ENCODE results near the gene MARCHF3.
"Not testable (repeated sequence)": the region's sequence is repeated elsewhere in the genome, so short reads cannot be mapped to it uniquely, and the experiment has no call there.

MARCHF3 gene

DNA sequence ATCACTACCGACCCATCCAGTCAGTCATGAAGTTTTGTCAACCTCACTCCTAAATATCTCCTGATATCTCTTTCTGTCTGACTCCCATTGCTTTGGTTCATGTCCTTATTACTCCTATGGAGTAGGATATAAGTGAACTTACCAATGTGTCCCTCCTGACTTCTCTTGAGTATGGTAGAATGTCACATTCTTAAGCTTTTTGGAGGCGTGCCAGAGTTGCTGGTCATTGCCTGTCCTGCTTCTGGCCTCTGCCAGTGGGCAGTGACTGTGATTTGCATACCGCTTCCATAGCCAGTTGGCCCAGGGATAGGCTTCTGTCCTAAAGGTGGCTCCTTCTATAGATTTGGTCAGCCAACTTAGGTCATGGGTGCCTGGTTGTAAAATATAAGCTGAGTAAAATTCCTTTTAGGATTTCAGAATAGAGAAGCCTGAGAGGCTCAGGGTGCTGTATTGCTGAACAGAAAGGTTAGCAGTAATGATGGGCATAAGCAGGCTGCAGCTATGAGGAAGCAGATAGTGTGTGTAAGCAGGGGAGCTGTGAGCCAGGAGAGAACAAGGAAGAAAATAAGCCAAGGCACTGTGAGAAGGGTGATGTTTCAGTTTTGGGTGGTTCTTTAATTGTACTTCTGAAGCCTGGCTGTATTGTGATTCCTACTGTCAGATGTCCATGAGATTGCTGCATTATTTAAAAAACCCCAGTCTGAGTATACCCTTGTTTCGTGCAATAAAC lies 16.1 kb upstream of the MARCHF3 start:
- DNase-seq = no peak

DNA sequence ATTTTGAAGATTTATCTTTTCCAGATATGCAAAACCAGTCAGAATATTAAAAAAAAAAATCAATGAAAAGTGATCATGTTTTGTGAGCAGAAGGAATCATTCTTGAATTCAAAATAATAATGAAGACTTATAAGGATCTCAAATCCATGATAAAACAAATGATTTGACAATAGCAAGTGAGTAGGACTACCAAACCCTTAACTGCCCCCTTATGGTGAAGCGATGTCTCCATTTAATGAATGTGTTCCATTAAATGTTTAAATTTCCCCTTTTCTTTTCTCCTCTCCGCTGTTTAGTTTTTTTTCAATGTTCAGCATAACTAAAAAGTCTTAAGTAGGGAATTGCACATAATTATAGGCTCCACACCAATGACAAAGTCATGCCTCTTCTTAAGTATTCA lies 12.2 kb upstream of the MARCHF3 start:
- DNase-seq = no peak

DNA sequence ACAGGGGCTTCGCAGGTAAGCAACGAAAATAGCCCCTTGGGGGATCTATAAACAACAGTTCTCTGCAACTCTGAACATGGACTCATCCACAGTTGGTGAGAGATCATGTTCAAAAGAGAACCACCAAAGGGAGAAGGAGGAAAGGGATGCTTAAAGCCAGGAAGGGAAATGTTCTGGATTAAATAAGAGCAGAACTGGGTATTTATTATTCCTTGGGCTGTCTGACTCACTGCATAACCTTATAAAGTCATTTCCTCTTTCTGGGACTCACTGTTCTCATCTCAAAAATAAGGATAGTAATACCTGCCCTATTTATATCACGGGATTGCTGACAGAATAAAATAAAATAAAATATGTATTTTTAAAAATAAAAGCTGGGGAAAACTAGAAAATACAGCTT lies 11.2 kb upstream of the MARCHF3 start:
- no peak for DNase-seq

DNA sequence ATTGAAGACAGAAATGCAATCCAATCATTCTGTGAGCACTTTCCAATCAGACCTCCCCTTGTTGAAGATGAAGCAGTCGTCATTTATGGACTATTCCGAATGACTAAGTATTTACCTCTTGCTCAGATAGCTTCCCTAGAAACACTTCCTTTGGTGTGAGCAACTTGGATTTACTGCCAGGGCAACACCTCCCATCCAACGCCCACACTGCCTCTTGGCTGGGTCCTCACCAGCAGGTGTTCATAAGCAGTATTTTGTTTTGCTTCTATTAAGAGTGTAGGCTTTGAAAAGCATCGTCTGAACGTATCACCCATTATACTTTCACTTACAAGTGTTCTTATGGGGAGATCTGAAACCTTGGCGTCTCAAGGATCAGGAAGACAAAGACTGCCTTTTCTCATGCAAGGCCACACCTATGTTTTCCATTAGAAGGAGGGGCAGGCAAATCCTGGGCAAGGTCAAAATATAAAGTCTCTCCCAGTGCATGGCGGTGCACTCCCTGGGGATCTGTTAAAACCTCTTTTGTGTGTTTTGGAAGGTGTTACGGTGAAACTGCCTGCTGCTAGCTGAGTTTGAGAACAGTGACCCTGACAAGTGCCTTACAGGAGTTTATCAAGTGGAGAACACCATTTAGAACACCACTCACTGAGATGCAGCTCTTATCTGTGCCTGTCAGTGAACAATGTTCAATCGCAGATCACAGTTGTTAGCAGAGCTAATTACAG lies 10.6 kb upstream of the MARCHF3 start:
- DNase-seq = no peak

DNA sequence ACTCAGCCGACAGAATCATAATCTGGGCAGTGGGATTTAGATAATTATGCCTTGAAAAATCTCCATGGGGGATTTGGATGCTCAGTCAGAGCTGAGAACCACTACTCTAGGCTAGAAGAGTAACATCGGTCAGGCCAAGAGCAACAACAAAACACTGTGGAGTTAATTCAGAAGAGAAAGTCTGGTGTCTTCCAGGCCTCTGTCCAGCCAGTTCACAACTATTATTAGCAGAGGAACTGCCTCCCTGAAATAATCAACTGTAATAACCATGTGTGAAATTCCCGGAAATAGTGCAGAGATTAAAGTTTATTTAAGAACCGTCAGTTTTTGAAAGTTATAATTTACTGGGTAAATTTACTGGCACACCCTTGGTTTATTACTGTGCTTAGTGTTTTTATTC lies 8.2 kb upstream of the MARCHF3 start:
- DNase-seq = no peak

DNA sequence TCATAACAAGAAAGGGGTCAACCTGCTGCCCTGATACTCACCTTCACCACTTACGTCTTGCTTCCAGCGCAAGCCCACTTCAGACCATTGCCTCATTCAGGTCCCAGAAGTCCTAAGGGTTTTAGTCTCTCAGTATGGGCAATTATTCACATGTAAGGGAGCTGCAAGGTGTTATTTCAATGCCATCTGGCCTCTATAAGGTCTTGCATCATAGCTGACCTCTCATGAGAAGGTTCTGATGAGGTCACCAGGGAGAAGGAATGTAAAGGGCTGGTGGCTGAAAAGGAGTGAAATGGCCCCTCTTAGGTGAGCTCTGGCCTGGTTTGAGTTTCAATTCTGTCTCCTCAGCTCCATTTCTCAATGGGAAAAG lies 1.5 kb upstream of the MARCHF3 start:
- DNase-seq = no peak

DNA sequence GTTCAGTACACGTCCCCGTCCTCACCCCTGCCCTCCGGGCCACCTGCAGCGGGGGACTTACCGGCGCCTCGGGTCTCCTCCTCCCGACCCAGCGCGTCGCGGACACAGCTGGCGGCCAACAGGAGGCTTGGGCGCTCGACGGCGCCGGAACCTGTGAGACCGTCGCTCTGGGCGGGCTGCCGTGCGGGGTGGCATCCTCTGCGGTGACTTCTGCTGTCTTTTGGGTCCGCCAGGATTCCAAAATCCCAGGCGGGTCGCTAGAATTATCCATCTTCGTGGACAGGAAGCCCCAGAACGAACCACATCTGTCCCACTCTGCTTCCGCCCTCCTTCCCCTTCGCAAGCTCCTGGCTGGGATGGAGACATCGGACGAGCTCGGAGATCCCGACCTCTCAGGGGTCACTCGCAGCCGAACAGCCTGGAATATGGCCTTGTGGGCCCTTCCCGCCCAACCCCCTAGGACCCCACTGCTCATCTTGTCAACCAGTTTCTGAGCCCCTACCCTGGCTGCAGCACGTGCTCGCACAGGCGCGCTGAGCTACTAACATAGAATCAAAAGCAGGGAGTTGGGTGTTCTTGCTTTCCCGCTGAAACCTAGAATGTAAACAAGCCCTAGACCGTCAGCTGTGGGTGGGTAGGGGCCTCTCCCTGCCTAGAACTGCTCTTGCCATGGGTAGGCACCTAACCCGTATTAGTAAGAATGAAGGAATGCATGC lies 947 bp upstream of the MARCHF3 start:
- no peak for DNase-seq

DNA sequence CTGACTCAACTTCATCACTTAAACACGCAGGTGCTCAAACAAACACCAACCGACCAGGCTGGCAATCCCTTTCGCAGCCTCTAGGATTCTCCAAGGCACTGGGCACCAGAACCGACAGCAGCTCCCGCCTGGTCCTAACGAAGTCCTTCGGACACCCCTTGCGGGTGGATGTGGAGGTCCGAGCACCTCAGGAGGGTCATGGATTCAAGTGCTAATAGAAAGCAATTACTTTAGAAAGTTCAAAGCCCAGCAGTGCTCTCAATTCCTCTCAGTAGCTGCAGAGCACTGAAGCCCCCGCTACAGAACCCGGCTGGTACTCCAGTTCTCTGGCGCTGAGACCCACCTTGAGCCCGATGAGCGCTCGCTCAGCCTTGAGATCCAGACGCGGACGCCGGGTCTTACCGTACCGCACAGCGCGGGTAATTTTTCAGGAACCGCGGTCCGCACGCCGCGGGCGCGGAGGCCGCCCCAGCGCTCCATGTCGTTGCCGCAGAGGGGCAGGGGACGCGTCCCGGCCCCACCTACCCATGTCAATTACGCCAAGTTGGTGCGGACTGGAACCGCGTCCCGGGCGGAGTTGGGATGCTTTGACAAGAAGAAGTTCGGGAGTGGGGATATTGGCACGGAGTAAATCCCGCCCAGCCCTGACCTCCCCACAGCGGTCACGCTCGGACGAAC lies 638 bp downstream of the MARCHF3 start:
- no peak for DNase-seq

DNA sequence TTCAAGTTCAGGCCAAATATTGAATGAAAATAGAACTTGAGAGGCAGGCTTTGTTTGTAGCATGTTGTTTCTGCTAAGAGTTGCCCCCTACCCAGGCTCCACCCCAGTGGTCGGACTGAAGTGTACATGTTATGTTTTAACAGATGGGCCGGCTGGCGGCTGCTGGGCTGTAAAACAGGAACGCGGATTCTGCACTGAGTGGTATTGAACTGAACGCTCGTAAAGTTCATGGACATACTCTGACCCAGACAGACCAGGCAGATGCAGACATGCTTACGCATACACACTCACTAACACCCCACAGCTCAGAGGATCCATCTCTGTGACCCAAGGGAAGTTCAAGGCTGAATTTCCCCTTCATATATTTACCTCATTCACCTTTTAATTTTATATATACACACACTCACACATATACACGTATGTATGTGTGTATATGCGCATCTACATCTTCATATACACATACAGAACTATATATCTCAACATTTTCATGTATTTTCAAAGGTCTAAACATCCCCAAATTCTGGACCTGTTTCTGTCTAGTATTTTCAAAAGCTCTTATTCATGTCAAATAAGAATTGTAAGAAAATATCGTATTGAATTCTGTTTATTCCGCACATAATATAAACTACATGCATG lies 1.4 kb downstream of the MARCHF3 start:
- peak; percentile 22 for DNase-seq

DNA sequence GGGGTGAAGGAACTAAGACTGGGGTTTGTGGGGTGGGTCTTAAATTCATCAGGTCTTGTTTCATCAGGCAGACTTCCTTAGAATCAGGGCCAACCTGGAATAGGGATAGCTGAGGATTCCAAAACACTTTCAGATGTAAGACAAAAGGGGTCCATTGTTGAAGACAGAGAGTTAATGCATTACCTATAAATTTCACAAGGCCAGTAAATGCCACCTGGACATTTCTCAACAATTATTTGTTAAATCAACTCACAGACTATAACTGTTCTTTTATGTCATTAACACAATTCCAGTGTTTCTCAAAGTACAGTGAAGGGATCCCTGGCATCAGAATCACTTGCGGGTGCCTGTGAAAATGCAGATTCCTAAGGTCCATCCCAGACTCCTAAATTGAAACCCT lies 2.8 kb downstream of the MARCHF3 start:
- DNase-seq = no peak

DNA sequence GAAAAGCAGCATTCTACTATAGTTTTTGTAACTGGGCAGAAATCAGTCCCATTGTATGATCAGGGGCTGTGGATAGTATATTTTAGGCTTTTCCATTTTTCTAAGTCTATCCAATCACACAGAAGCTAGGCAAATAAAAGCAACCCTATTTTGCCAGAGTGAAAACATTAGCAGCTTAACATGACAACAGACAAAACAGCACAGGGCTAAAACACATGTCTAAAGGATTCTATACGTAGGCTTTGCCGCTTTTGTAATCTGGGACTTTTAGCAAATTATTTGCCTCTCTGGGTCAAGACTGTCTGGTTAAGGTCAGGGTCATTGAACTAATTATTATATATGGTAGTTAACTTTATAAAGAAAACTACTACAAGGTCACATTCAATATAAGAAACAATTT lies 4.2 kb downstream of the MARCHF3 start:
- DNase-seq = no peak

DNA sequence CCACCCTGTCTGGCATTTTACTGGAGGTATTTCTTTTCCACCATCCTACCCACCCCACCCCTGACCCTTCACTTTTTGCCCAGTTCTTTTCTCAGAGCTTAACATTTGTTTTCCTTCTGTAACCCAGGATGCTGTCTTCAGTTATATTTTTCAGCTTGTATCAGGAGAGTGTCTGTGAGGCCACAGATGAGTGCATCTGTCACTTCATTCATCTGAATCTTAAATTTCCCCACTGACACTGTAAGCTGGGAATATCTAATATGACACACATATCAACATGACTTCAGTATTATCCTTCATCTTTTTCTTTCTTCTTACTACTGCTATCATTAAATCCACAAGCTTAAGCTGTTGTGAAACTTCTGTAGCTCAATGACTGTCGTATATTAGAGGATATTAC lies 4.9 kb downstream of the MARCHF3 start:
- no peak for DNase-seq

DNA sequence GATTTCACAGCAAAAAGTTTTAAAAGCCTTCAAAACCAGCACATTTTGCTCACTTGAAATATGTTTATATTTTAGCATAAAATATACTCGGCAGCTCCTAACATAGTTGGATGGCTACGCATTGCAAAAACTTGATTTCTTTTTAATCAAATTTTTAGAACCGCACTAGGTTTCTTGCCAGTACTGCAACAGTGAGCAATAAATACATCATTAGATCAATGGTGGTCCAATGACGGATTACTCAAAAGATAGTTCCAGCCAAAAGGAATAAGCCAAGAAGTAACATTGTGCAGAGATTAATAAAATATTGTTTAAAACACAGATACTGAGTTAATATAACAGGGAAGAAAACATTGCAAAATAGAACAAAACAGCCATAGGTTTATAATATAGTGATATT lies 5.5 kb downstream of the MARCHF3 start:
- no peak for DNase-seq

DNA sequence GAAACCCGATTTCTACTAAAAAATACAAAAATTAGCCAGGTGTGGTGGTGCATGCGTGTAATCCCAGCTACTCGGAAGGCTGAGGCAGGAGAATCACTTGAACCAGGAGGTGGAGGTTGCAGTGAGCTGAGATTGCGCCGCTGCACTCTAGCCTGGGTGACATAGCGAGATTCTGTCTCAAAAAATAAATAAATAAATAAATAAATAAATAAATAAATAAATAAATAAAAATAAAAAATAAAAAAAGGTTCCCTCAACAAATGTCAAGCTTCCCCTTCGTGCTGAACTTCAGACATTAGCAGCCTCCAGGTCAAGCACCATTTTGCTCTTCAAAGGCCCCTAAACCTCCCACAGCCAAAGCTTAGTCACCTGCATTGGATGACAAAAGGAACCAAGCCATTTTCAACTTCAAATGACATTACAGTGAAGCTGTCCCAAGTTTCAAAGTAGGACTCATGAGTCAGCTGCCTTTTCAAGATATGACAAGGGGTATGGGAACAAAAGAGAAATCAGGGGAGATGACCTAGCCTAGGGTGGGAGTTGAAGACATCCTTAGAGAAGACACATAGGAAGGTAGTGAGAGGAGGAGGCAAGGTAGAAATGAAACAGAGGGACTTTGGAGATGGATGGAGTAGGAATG lies 6.7 kb downstream of the MARCHF3 start:
- not testable (repeated sequence) for DNase-seq

DNA sequence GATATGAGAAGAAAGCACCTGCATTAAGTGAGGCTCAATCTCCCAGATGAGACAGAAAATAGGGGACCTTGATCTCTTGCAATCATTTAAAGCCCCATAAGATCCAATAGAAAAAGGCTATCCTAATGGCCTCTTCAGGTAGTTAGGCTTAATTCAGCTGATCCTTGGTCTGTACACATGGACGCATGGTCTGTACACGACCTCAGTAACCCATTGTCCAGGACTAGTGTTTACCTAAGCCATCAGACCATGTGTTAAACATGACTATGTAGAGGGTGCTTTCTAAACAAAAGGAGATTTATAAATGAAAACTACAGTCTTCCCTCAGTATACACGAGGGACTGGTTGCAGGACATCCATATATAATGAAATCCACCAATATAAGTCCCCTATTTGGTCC lies 7.5 kb downstream of the MARCHF3 start:
- no peak for DNase-seq

DNA sequence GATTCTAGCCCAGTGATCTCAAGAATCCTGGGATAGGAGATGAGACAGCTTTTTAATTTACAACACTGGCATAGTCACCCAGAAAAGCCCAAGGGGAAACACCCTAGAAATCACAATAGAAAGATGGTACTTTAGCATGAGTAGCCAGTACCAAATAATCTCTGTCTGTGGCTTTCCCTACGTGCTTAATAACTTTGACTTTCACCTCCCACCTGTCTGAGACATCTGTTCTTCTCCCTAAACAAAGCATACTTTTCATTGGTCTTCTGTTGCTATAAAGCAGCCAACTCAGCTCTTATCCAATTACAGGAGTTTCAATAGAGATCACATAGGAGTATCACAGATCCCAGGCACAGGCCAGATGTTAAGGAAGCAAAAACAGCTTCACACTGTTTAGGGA lies 10.4 kb downstream of the MARCHF3 start:
- no peak for DNase-seq

DNA sequence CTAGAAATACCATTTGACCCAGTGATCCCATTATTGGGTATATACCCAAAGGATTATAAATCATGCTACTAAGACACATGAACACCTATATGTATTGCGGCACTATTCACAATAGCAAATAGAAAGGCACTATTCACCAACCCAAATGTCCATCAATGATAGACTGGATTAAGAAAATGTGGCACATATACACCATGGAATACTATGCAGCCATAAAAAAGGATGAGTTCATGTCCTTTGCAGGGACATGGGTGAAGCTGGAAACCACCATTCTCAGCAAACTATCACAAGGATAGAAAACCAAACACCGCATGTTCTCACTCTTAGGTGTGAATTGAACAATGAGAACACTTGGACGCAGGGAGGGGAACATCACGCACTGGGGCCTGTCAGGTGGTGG lies 13.6 kb downstream of the MARCHF3 start:
- DNase-seq = not testable (repeated sequence)

DNA sequence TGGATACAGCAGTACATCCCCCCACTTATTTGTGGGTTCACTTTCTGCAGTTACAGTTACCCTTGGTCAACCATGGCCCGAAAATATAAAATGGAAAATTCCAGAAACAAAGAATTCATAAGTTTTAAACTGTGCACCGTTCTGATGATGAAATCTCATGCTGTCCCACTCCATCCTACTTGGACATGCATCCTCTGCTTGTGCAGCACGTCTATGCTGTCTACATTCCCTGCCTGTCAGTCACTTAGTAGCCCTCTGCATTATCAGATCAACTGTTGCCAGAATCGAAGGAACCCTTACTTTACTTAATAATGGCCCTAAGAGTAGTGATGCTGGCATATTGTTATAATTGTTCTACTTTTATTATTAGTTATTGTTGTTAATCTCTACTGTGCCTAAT lies 14.6 kb downstream of the MARCHF3 start:
- DNase-seq = no peak

DNA sequence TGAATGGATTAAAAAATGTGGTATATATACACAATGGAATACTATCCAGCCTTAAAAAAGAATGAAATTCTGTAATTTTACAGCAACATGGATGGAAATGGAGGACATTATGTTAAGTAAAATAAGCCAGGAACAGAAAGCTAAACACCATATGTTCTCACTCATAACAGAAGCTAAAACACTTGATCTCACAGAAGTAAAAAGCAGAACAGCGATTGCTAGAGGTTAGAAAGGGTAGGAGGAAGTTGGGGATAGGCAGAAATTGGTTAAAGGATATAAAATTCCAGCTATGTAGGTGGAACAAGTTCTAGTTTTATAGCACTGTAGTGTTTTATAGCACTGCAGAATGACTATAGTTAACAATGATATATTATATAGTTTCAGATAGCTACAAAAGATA lies 15.8 kb downstream of the MARCHF3 start:
- DNase-seq = no peak

DNA sequence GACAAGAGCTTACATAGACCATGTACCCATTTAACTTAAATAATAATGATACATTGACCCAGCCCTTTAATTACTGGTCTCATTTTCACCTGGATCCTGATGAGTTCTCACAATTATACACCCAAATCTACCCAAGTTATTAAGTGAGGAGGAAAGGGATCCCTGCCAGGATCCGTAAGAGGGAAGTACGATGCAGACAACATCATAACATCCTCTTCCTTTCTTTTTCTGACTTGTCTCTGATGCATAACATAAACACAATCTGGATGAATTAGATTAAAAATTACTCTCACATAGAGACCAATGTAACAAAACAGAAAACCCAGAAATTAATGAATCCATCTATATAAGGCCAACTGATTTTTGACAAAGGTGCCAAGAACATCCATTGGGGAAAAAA lies 17.0 kb downstream of the MARCHF3 start:
- DNase-seq = no peak

DNA sequence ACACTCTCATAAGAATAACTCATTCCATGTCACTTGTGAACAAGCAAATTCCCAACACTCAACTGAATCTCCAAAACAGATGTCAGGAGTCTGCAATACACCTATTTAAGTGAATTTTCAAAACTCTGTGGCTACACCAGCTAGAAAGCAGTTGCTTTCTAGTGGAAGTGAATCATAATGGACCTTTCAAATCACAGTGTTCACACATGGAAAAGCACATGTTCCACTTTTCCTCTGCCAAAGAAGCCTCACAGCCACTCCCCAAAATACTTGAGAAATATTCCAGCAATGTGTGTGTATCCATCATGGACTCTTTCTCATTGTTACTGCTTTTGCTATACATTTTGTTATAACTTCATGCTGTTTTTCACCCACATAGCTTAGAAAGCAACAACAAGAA lies 17.4 kb downstream of the MARCHF3 start:
- no peak for DNase-seq

DNA sequence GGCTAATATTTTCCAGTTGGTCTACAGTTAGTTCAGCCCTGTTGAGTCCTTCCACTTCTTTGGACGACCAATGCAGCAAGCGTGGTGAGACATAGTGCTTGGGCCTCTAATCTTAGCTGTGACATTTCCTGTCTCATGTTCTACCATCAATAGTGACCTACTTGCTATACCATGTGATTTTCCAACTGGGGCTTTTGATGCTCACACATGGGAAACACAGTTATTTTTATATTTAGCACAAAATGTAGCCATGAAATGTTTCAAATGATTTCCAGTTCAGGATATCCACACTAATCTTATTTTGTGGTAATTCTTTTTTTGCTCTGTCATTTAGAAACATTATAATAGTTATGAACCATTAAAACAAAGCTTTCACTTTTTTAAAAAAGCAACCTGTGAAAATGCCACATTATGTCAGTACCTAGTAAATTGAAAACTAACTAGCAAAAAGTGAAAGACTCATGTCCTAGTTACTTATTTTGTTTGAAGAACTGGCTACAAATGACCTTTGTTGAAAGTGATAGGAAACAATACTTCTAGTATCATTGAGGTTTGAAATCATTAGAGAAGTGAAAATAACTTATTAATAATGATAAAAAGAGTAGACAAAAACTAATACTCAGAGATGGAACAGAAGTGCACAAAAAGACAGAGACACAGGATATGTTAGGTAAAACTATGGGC lies 18.3 kb downstream of the MARCHF3 start:
- DNase-seq = no peak
